ENCODE results near the gene EPHB1.

Gene EPHB1

GRCh38 chr3:135301670-135302069 lies 506.6 kb downstream of the EPHB1 start:
- no peak for DNase-seq

DNA sequence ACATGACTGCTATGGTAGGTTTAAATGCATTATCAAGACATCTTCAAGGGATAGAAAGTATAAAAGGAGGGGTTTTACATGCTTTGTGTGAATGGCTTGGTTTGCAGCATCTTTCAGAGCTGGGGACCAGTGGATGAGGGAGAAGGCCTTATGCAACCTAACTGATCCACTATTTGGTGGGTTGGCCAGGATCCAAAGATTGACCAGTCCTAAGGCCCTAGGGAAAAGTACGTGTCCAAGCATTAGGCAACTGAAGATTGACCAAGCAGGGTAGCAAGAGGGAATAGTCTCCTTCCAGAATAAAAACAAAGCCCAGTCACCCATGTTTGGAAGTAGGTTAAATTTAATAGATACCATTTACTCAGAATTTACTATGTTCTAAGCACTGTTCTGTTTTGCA lies 509.3 kb downstream of the EPHB1 start:
- no peak for DNase-seq

Data from activated CD8-positive, alpha-beta memory T cell treated with anti-CD3 and anti-CD28 coated beads for 24 hours (primary cell).